ENCODE data around the gene PBX2. TPM values are rescaled to one million over a fixed set of nuclear protein-coding genes. Genes with fewer than 3 reads are reported as not detected.
A peak's percentile ranks its signal among the peaks of the same experiment; 100 is the strongest.
"Not testable (repeated sequence)": the region's sequence is repeated elsewhere in the genome, so short reads cannot be mapped to it uniquely, and the experiment has no call there.

PBX2 gene
- total RNA-seq, 6 experiments from 2014 or later, result 50.7 to 61.4 (median 56.2) TPM

DNA sequence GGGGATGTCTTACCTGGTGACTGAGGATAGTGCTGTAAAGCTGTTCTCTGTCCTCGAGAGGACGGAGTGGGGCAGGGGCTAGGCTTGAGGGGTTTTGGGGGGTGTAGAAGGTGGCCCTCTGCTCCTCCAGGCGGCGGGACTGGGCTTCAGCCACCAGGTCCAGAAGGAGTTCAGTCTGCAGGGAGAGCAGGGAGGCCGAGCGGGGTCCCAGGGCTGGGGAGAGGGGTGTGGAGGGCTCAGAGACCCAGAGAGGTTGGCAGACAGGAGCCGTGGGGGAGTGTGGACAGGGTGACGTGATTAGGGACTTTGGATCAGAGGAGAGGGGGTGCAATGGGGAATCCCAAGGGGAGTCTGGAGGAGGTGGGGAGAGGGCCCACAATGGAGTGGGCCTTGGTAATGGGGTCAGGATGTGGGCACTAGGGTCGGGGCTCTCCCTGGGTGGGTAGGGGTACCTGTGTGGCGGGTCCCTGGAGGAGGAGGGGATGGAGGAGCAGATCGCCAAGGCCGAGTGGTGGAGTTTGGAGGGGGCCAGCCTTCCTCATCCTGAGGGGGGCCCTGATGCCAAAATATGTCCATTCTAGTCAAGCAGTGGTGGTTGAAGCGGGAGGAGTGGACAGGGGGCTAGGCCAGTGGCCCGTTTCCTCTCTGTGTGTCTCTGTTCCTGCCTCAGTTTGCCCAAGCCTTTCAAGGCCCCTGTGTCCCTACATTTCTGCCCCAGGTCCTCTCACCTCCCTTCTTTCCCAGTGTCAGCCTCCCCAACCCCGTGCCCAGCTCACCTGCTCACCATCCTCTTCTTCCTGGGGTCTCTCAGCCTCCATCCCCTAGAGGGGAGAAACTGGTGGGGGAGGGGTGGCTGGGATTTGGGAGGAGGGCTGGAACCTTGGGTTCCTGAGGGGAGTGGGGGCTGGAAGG is 1.9 kb upstream of the PBX2 start:
- peaks cover 61% of the 10 kb centered on the region for H3K4me1 Mint-ChIP-seq (ENCODE audit: low read depth)
- peaks cover 6% of the 10 kb centered on the region for H3K36me3 Mint-ChIP-seq (ENCODE audit: low read depth)
- H3K27me3 Mint-ChIP-seq (ENCODE audit: insufficient read depth), result no peaks in the 10 kb centered on the region; the same call in 1 of the 2 replicates
- TF ChIP-seq, protein P1, sequence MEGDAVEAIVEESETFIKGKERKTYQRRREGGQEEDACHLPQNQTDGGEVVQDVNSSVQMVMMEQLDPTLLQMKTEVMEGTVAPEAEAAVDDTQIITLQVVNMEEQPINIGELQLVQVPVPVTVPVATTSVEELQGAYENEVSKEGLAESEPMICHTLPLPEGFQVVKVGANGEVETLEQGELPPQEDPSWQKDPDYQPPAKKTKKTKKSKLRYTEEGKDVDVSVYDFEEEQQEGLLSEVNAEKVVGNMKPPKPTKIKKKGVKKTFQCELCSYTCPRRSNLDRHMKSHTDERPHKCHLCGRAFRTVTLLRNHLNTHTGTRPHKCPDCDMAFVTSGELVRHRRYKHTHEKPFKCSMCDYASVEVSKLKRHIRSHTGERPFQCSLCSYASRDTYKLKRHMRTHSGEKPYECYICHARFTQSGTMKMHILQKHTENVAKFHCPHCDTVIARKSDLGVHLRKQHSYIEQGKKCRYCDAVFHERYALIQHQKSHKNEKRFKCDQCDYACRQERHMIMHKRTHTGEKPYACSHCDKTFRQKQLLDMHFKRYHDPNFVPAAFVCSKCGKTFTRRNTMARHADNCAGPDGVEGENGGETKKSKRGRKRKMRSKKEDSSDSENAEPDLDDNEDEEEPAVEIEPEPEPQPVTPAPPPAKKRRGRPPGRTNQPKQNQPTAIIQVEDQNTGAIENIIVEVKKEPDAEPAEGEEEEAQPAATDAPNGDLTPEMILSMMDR (IDR thresholded peaks at IDR 0.05), result no peak
- no peaks in the 10 kb centered on the region for H3K9me3 Mint-ChIP-seq
- H3K4me3 Mint-ChIP-seq, result peak overlapping the region; percentile 18; the same call in 1 of the 2 replicates
- peak overlapping the region; percentile 86 for H3K27ac Mint-ChIP-seq
- no peak for DNase-seq

DNA sequence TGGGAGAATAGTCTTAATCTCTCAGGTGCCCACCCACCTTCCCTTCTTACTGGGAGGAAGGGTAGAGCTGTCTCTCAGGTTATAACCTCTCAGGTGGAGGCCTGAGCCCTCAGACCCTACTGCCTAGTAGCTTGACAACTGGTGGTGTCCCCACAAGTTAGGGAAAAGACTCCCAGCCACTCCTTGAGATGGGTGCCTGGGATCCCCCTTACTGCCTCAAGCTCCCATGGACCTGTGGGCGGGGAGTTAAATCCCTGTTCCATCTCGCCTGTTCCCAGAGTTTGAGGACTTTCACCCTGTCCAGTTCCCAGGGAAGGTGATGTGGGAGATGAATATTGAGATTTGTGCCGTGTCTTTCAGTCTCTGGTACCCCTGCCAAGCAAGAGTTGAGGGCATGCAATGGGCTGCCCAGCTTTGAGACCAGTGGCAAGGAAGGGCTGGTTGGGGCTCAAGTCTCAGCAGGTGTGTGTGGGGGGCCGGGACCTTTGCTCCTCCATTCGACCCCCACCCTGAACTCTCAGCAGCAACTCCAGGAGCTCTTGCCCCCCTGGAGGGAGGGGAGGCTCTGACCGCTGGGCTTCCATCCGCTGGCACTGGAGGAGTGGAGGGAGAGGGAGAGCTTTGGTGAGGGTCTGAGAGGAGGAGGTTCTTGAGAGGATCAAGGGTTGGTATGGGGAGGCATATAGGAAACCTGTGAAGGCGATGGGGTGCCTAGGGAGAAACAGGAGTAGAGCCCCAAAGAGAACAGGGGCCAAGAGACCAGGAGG is 1.1 kb upstream of the PBX2 start:
- no peak for DNase-seq
- TF ChIP-seq, protein P1 (IDR thresholded peaks at IDR 0.05), result no peak
- Mint-ChIP-seq H3K27me3 (ENCODE audit: insufficient read depth) (no peaks in the 10 kb centered on the region; the same call in 1 of the 2 replicates), H3K4me3 (no peak overlapping the region), H3K9me3 (no peaks in the 10 kb centered on the region), H3K36me3 (ENCODE audit: low read depth) (peaks cover 12% of the 10 kb centered on the region), H3K27ac (peak overlapping the region; percentile 56), H3K4me1 (ENCODE audit: low read depth) (peaks cover 62% of the 10 kb centered on the region)

DNA sequence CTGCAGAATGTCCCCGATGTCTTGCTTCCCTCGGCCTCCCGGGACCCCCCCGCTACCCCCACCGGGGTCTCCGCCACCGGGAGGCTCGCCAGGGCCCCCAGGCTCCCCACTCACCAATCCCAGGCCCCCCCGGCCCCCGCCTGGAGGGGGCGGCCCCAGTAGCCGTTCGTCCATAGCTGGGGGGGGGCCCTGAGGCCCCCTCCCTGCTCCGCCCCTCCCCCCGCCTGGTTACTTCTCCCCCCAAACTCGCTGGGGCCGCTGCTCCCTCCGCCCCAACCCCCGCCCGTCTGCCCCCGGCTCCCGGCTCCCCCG is 304 bp downstream of the PBX2 start:
- Mint-ChIP-seq H3K36me3 (ENCODE audit: low read depth) (peaks cover 19% of the 10 kb centered on the region), H3K9me3 (no peaks in the 10 kb centered on the region), H3K4me3 (peak overlapping the region; percentile 93), H3K27ac (peak overlapping the region; percentile 88), H3K4me1 (ENCODE audit: low read depth) (peaks cover 64% of the 10 kb centered on the region), H3K27me3 (ENCODE audit: insufficient read depth) (peaks cover 2% of the 10 kb centered on the region; the same call in 1 of the 2 replicates)
- DNase-seq, result no peak
- TF ChIP-seq, protein P1 (IDR thresholded peaks at IDR 0.05), result no peak

DNA sequence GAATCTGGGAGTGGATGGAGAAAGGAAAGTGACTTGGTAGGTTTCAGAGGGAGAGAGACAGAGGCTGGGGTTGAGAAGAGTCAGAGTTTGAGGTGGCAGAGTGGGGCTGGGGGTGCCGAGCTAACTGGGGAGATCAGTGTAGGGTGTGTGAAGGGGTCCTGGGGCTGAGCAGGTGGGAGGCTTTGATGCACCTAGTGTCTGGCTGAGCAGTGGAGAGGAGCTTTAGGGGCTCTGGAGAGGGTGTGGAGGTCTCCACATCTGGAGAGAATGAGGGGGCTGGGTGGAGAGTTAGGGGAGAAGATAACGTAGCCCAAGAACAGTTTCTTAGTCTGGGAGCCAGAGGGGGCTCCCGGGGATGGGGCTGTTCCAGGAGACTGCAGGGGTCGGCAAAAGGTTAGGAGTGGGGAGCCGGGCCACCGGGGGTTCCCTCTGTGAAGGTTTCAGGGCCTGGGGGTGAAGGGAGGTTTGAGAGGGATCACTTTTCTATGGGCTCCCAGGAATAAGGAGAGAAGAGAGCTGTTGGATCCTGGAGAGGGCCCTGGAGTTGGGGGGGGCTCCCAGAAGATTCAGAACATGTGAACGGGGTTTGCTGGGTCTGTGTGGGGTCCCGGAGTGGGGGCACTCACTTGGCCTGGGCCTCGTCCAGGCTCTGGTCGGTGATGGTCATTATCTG is 797 bp downstream of the PBX2 start:
- no peak for DNase-seq
- H3K36me3 Mint-ChIP-seq (ENCODE audit: low read depth), result peaks cover 19% of the 10 kb centered on the region
- peak overlapping the region; percentile 88 for H3K27ac Mint-ChIP-seq
- H3K4me1 Mint-ChIP-seq (ENCODE audit: low read depth), result peaks cover 59% of the 10 kb centered on the region
- H3K9me3 Mint-ChIP-seq, result no peaks in the 10 kb centered on the region
- TF ChIP-seq, protein P1 (IDR thresholded peaks at IDR 0.05), result no peak
- H3K4me3 Mint-ChIP-seq, result peak overlapping the region; percentile 93
- peaks cover 2% of the 10 kb centered on the region; the same call in 1 of the 2 replicates for H3K27me3 Mint-ChIP-seq (ENCODE audit: insufficient read depth)

DNA sequence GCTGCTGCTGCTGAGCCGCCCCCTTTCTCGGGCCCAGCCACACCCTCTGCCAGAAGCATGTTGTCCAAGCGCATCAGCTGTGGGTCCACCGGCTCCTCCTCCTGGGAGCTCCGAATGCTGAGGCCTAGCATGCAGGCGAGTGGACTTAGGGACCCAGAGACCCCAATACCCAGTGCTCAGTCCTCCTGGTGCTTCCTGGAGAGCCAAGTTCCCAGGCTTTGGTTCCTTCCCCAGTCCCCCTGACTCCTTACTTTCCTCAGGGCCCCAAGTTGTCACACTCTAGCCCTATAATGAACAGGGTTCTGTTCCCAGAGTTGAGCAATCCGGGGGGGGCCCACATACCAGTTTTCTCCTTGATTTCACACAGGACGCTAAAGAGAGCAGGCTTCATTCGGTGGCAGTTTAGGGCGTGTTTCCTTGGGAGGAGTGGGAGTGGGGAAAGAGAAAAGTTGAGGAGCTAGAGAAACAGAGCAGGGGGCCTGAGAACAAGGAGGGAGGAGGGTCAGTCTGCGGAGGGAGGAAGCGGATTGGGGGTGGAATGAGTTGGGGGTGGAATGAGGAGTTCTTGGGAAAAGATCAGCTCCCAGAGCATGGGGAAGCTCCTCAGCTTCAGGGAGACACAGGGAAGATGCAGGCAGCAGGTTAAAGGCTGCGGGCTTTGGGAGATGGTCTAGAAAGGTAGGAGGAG is 1.5 kb downstream of the PBX2 start:
- peak overlapping the region; percentile 93 for H3K4me3 Mint-ChIP-seq
- H3K27ac Mint-ChIP-seq, result peak overlapping the region; percentile 88
- no peaks in the 10 kb centered on the region for H3K9me3 Mint-ChIP-seq
- DNase-seq, result peak; percentile 14
- TF ChIP-seq, protein P1 (IDR thresholded peaks at IDR 0.05), result no peak
- peaks cover 19% of the 10 kb centered on the region for H3K36me3 Mint-ChIP-seq (ENCODE audit: low read depth)
- H3K4me1 Mint-ChIP-seq (ENCODE audit: low read depth), result peaks cover 53% of the 10 kb centered on the region
- peaks cover 4% of the 10 kb centered on the region for H3K27me3 Mint-ChIP-seq (ENCODE audit: insufficient read depth)

DNA sequence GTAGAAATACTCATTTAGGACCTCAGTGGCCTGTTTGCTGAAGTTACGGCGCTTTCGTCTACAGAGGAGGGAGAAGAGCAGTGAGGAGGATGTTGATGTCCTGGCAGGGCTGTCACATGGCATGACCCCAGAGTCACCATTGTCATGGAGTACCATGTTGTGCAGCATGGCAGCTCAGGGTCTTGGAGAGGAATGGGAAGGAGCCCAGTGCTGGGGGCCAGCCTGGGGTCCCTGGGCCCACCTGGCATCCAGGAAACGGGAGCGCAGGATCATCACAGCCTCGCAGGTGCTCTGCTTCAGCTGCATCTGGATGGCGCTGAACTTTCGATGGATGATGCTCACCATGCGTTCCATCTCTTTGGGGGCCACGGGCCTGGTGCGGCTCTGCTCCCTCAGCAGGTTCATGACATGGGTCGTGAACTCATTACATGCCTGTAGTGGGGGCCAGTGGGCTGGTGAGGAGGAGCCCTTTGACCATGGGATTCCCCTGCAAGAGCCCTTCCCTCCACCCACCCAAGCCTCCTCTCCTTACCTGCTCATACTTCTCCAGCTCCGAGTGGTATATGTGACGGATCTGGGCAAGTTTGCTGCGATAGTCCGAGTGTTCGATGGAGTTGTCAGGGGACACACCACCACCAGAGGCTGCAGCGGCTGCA is 2.1 kb downstream of the PBX2 start:
- H3K36me3 Mint-ChIP-seq (ENCODE audit: low read depth), result peaks cover 19% of the 10 kb centered on the region
- H3K4me3 Mint-ChIP-seq, result peak overlapping the region; percentile 93
- H3K9me3 Mint-ChIP-seq, result not testable (repeated sequence)

More for the DNA sequence above, 2.1 kb downstream of the PBX2 start:
- not testable (repeated sequence) for DNase-seq; H3K27me3 Mint-ChIP-seq (ENCODE audit: insufficient read depth)
- H3K4me1 Mint-ChIP-seq (ENCODE audit: low read depth), result peaks cover 48% of the 10 kb centered on the region
- H3K27ac Mint-ChIP-seq, result peak overlapping the region; percentile 88

Data from HFFc6 (cell line).